Liver (tissue), 9 donors: Measurements from ENCODE around the gene CECR2. TPM values are rescaled to one million over a fixed set of nuclear protein-coding genes. Genes with fewer than 3 reads are reported as not detected.

Source experiments
- DNase-seq: peaks from one replicate; pipeline ENCODE4 v3.0.0-alpha.2; 2017; ENCODE audit warnings: low spot score
- H3K27ac ChIP-seq, 2 donors: one replicate each; pipeline ENCODE4 v1.7.0; 2013; ENCODE audit warnings: inconsistent platforms in 2 of 2, low read length in 2 of 2, control low read depth in 1 of 2, low read depth in 1 of 2, mild to moderate bottlenecking in 1 of 2
- H3K27me3 ChIP-seq, 4 donors: one replicate each; pipeline versions ENCODE4 v1.6.1 to v1.7.0; 2013; ENCODE audit warnings: low read length in 3 of 4, inconsistent platforms in 1 of 4, mild to moderate bottlenecking in 1 of 4, moderate library complexity in 1 of 4; ENCODE audit not compliant: control insufficient read depth in 4 of 4, insufficient read depth in 4 of 4
- H3K36me3 ChIP-seq, 4 donors: one replicate each; pipeline versions ENCODE4 v1.6.1 to v1.7.0; 2013; ENCODE audit warnings: low read length in 3 of 4, mild to moderate bottlenecking in 3 of 4, low read depth in 1 of 4, moderate library complexity in 1 of 4; ENCODE audit not compliant: control insufficient read depth in 4 of 4, insufficient read depth in 3 of 4
- H3K4me1 ChIP-seq, 4 donors: one replicate each; pipeline versions ENCODE4 v1.6.1 to v1.7.0; 2013; ENCODE audit warnings: low read length in 3 of 4, mild to moderate bottlenecking in 3 of 4, moderate library complexity in 1 of 4; ENCODE audit not compliant: control insufficient read depth in 4 of 4, insufficient read depth in 4 of 4
- H3K4me3 ChIP-seq, 3 donors: one replicate each; pipeline versions ENCODE4 v1.6.1 to v1.7.0; 2013; ENCODE audit warnings: low read length in 3 of 3, control low read depth in 1 of 3, low read depth in 1 of 3, mild to moderate bottlenecking in 1 of 3
- H3K9ac ChIP-seq, 2 donors: one replicate each; pipeline ENCODE4 v1.7.0; 2013; ENCODE audit warnings: low read length in 2 of 2, mild to moderate bottlenecking in 2 of 2, moderate library complexity in 2 of 2, control low read depth in 1 of 2, low read depth in 1 of 2
- H3K9me3 ChIP-seq, 4 donors: one replicate each; pipeline versions ENCODE4 v1.6.1 to v1.7.0; 2013; ENCODE audit warnings: low read length in 3 of 4; ENCODE audit not compliant: control insufficient read depth in 4 of 4
- EGR1 ChIP-seq, 2 donors: IDR thresholded peaks; 2 replicates each; pipeline ENCODE4 v1.6.1; 2016 to 2018; ENCODE audit warnings: antibody characterized with exemption in 2 of 2, low read depth in 2 of 2
- FOXA1 ChIP-seq: IDR thresholded peaks from 2 replicates; pipeline ENCODE4 v1.6.1; 2016; ENCODE audit warnings: antibody characterized with exemption
- FOXA2 ChIP-seq: IDR thresholded peaks from 2 replicates; pipeline ENCODE4 v1.6.1; 2016; ENCODE audit warnings: antibody characterized with exemption
- GABPA ChIP-seq, 2 donors: IDR thresholded peaks in 1 of 2; conservative IDR thresholded peaks in 1 of 2; 2 replicates each; pipeline ENCODE4 v1.6.1; 2016; ENCODE audit warnings: antibody characterized with exemption in 2 of 2, mild to moderate bottlenecking in 1 of 2, moderate library complexity in 1 of 2
- HNF4A ChIP-seq, 2 donors: conservative IDR thresholded peaks; 2 replicates each; pipeline ENCODE4 v1.6.1; 2016; ENCODE audit warnings: antibody characterized with exemption in 2 of 2, mild to moderate bottlenecking in 2 of 2
- HNF4G ChIP-seq: IDR thresholded peaks from 2 replicates; pipeline ENCODE4 v1.6.1; 2016; ENCODE audit warnings: antibody characterized with exemption
- JUND ChIP-seq, 2 donors: IDR thresholded peaks; 2 replicates each; pipeline ENCODE4 v1.6.1; 2016; ENCODE audit warnings: antibody characterized with exemption in 2 of 2
- NR2F2 ChIP-seq: IDR thresholded peaks from 2 replicates; pipeline ENCODE4 v1.6.1; 2016; ENCODE audit warnings: antibody characterized with exemption
- RAD21 ChIP-seq, 2 donors: IDR thresholded peaks; 2 replicates each; pipeline ENCODE4 v1.6.1; 2016; ENCODE audit warnings: antibody characterized with exemption in 2 of 2, mild to moderate bottlenecking in 2 of 2
- RXRA ChIP-seq, 2 donors: IDR thresholded peaks; 2 replicates each; pipeline ENCODE4 v1.6.1; 2017 to 2018; ENCODE audit warnings: antibody characterized with exemption in 2 of 2, mild to moderate bottlenecking in 1 of 2
- SP1 ChIP-seq: IDR thresholded peaks from 2 replicates; pipeline ENCODE4 v1.6.1; 2018; ENCODE audit warnings: antibody characterized with exemption, mild to moderate bottlenecking
- TAF1 ChIP-seq: conservative IDR thresholded peaks from 2 replicates; pipeline ENCODE4 v1.6.1; 2016; ENCODE audit warnings: antibody characterized with exemption, mild to moderate bottlenecking
- YY1 ChIP-seq: IDR thresholded peaks from 2 replicates; pipeline ENCODE4 v1.6.1; 2016; ENCODE audit warnings: antibody characterized with exemption, mild to moderate bottlenecking
- WGBS: extraction: QIAGEN DNeasy Blood & Tissue Kit; methylation state at CpG from one replicate; pipeline ENCODE4 v1.1.7; 2013; 5-methylcytosine and 5-hydroxymethylcytosine counted together
- polyA plus RNA-seq, 2 donors: library from polyadenylated mRNA; stranded (reverse) in 1 of 2; unstranded in 1 of 2; fragments of 200-250 nt in 1 of 2; fragments of >200 nt in 1 of 2; fragmentation: Nextera tagmentation in 1 of 2; extraction: Ambion mirVana in 1 of 2; gene quantifications; one replicate each; pipeline versions ENCODE4 v1.2.1 to v1.2.3, GENCODE V29; 2013 to 2015
- total RNA-seq, 2 donors: library from RNA; depleted of rRNA; stranded (reverse); fragments of >200 nt; gene quantifications; one replicate each; pipeline ENCODE4 v1.2.3, GENCODE V29; 2014
- TF ChIP-seq, protein P1 (sequence below): IDR thresholded peaks from 2 replicates; pipeline ENCODE4 v1.6.1; 2016; ENCODE audit warnings: antibody characterized with exemption
- TF ChIP-seq, protein P2 (sequence below): fragments of 150-350 bp; IDR thresholded peaks from 2 replicates; pipeline ENCODE4 v1.5.1; 2017; ENCODE audit warnings: improper control_type of control experiment, low read depth, low read length; ENCODE audit not compliant: missing input control
- TF ChIP-seq, protein P3 (sequence below): IDR thresholded peaks from 2 replicates; pipeline ENCODE4 v1.6.1; 2016; ENCODE audit warnings: antibody characterized with exemption, mild to moderate bottlenecking
- TF ChIP-seq, protein P4 (sequence below): IDR thresholded peaks from 2 replicates; pipeline ENCODE4 v1.6.1; 2016; ENCODE audit warnings: antibody characterized with exemption
- donor health status: healthy.
- donor health status: healthy.
- donor health status: healthy.
- donor health status: healthy.
- donor health status: healthy.

CECR2 gene
- total and polyA plus RNA-seq, 4 donors, result 1.8 to 9.7 (median 2.1) TPM

DNA sequence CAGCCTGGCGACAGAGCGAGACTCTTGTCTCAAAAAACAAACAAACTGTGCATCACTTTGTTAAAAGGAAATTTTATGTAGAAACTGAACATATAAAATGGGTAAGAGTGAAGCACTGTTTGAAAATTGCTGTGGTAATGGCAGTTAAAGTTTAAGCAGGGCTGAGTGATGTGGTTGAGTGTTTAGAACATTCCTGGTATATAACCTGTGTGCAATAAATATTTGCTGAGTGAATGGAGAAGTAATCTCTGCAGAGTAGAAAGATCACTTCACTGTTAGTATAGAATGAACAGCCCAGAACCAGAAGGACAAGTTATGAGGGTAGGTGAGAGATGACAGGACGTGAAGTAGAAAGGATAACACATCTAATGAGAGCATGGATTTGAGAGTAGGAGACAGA lies 27.3 kb downstream of the CECR2 start (continued):
- TF ChIP-seq, protein P1, sequence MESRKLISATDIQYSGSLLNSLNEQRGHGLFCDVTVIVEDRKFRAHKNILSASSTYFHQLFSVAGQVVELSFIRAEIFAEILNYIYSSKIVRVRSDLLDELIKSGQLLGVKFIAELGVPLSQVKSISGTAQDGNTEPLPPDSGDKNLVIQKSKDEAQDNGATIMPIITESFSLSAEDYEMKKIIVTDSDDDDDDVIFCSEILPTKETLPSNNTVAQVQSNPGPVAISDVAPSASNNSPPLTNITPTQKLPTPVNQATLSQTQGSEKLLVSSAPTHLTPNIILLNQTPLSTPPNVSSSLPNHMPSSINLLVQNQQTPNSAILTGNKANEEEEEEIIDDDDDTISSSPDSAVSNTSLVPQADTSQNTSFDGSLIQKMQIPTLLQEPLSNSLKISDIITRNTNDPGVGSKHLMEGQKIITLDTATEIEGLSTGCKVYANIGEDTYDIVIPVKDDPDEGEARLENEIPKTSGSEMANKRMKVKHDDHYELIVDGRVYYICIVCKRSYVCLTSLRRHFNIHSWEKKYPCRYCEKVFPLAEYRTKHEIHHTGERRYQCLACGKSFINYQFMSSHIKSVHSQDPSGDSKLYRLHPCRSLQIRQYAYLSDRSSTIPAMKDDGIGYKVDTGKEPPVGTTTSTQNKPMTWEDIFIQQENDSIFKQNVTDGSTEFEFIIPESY, result no peak
- no peak for TF ChIP-seq SP1
- TF ChIP-seq HNF4A (conservative IDR thresholded peaks at IDR 0.05), result no peak
- no peak for TF ChIP-seq FOXA1
- TF ChIP-seq FOXA2, result no peak

DNA sequence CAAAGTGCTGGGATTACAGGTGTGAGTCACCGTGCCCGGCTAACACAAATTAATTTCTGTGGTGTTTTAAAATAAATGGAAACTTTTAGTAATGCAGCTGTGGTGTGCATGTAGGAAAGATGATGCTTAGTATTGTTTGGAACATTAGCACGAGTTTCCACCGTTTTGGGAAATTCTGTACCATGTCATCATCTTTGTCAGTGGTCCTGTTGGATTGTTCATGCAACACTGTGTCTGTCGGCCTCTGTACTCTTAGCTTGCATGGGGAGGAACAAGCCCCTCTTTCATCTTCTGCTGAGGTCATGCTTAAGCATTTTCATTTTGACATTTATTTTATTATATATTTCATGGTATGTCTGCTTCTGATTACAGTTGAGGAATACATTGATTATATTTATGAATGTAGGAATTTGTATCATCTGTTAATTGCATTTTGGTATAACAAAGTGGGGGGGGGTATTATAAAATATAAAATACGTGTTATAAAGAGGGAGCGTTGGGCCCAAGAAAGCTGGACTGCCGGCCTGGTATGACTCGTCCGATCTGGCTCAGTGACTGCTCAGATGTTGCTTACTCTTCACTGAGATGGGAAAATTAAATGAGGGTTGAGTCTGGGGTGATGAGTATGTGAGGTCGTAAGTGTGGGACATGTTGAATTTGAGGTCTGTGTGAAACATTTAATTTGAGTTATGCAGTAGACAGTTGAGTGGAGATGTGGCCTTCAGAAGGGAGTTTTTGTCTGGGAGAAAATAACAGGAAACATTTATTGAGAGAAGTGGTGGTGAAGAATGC lies 28.7 kb downstream of the CECR2 start:
- H3K9ac ChIP-seq, result no peak overlapping the region
- H3K36me3 ChIP-seq, result no peaks in the 10 kb centered on the region
- H3K27ac ChIP-seq, result no peak overlapping the region
- no peak overlapping the region for H3K4me3 ChIP-seq
- 93% methylated on average over 11 of the region's 11 CpGs for WGBS
- DNase-seq, result no peak
- TF ChIP-seq, protein P2, sequence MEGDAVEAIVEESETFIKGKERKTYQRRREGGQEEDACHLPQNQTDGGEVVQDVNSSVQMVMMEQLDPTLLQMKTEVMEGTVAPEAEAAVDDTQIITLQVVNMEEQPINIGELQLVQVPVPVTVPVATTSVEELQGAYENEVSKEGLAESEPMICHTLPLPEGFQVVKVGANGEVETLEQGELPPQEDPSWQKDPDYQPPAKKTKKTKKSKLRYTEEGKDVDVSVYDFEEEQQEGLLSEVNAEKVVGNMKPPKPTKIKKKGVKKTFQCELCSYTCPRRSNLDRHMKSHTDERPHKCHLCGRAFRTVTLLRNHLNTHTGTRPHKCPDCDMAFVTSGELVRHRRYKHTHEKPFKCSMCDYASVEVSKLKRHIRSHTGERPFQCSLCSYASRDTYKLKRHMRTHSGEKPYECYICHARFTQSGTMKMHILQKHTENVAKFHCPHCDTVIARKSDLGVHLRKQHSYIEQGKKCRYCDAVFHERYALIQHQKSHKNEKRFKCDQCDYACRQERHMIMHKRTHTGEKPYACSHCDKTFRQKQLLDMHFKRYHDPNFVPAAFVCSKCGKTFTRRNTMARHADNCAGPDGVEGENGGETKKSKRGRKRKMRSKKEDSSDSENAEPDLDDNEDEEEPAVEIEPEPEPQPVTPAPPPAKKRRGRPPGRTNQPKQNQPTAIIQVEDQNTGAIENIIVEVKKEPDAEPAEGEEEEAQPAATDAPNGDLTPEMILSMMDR, result no peak
- TF ChIP-seq FOXA2 (no peak), YY1 (no peak), HNF4G (no peak), EGR1 (IDR thresholded peaks at IDR 0.05; ENCODE audit: low read depth in 2 of 2) (no peak), RXRA (IDR thresholded peaks at IDR 0.05) (no peak)
- H3K27me3 ChIP-seq, result no peaks in the 10 kb centered on the region
- peaks cover 0 to 2% (median under 1%) of the 10 kb centered on the region in 4 donors for H3K4me1 ChIP-seq
- H3K9me3 ChIP-seq, result no peaks in the 10 kb centered on the region

DNA sequence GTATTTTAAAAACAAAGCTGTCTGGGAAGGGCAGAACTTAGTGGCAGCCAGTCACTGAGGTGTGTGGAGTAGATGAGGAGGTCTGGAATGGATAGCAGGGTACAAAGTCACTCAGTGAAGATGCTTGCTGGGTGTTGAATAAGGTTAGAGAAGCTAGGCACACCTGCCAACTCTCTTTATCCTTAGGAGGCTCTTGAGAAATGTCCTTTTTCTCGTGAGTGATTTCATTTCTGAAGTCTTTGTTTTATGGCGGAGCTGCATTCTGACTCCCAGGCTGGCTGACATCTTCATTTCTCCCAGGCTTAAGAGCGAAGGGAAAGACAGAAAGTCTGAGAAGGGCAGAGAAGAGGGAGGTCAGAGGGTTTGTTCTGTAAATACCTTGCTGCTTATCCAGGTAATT lies 31.0 kb downstream of the CECR2 start:
- Histone ChIP-seq H3K4me3 (no peak overlapping the region), H3K36me3 (no peaks in the 10 kb centered on the region), H3K27me3 (no peaks in the 10 kb centered on the region), H3K27ac (no peak overlapping the region), H3K4me1 (peaks cover 0 to 6% (median 1%) of the 10 kb centered on the region in 4 donors), H3K9ac (no peak overlapping the region), H3K9me3 (no peaks in the 10 kb centered on the region)
- WGBS, result 89% methylated on average over 3 of the region's 3 CpGs
- no peak for DNase-seq
- TF ChIP-seq, protein P3, sequence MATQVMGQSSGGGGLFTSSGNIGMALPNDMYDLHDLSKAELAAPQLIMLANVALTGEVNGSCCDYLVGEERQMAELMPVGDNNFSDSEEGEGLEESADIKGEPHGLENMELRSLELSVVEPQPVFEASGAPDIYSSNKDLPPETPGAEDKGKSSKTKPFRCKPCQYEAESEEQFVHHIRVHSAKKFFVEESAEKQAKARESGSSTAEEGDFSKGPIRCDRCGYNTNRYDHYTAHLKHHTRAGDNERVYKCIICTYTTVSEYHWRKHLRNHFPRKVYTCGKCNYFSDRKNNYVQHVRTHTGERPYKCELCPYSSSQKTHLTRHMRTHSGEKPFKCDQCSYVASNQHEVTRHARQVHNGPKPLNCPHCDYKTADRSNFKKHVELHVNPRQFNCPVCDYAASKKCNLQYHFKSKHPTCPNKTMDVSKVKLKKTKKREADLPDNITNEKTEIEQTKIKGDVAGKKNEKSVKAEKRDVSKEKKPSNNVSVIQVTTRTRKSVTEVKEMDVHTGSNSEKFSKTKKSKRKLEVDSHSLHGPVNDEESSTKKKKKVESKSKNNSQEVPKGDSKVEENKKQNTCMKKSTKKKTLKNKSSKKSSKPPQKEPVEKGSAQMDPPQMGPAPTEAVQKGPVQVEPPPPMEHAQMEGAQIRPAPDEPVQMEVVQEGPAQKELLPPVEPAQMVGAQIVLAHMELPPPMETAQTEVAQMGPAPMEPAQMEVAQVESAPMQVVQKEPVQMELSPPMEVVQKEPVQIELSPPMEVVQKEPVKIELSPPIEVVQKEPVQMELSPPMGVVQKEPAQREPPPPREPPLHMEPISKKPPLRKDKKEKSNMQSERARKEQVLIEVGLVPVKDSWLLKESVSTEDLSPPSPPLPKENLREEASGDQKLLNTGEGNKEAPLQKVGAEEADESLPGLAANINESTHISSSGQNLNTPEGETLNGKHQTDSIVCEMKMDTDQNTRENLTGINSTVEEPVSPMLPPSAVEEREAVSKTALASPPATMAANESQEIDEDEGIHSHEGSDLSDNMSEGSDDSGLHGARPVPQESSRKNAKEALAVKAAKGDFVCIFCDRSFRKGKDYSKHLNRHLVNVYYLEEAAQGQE, result no peak
- TF ChIP-seq, protein P1, result no peak
- TF ChIP-seq, protein P4, sequence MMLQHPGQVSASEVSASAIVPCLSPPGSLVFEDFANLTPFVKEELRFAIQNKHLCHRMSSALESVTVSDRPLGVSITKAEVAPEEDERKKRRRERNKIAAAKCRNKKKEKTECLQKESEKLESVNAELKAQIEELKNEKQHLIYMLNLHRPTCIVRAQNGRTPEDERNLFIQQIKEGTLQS, result no peak
- TF ChIP-seq GABPA (IDR thresholded peaks at IDR 0.05 in 1 of 2, conservative IDR thresholded peaks at IDR 0.05 in 1 of 2), result no peak
- no peak for TF ChIP-seq FOXA2
- no peak for TF ChIP-seq HNF4G
- no peak for TF ChIP-seq FOXA1
- TF ChIP-seq, protein P2, result no peak
- TF ChIP-seq JUND (IDR thresholded peaks at IDR 0.05), result no peak
- no peak for TF ChIP-seq HNF4A (conservative IDR thresholded peaks at IDR 0.05)
- TF ChIP-seq RAD21 (IDR thresholded peaks at IDR 0.05), result no peak
- no peak for TF ChIP-seq TAF1
- no peak for TF ChIP-seq YY1
- TF ChIP-seq SP1, result no peak
- no peak for TF ChIP-seq NR2F2
- no peak for TF ChIP-seq RXRA (IDR thresholded peaks at IDR 0.05)
